ENCODE data around the gene ARHGAP5.

DNA sequence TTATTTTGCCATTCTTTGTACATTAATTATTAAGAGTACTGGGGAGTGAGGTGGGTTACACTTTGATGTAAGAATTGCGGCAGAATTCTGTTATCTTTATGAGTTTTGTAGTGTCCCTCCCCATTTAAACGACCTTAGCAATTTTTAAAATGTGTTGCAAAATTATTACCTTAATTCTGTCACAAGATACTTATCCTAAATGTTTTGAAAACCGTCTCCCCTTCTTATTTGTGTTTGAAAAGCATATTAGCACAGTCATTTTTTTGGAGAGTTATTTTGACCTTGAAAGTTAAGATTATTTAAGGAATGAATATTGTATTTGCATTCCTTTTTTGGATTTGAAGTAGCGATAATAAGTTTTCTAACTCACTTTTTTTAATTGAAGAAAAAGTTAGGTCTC is 2.2 kb downstream of the ARHGAP5 start:
- no peak for TF ChIP-seq EZH2 (IDR thresholded peaks at IDR 0.05; ENCODE audit: insufficient read depth, low read length)
- TF ChIP-seq, protein P1, sequence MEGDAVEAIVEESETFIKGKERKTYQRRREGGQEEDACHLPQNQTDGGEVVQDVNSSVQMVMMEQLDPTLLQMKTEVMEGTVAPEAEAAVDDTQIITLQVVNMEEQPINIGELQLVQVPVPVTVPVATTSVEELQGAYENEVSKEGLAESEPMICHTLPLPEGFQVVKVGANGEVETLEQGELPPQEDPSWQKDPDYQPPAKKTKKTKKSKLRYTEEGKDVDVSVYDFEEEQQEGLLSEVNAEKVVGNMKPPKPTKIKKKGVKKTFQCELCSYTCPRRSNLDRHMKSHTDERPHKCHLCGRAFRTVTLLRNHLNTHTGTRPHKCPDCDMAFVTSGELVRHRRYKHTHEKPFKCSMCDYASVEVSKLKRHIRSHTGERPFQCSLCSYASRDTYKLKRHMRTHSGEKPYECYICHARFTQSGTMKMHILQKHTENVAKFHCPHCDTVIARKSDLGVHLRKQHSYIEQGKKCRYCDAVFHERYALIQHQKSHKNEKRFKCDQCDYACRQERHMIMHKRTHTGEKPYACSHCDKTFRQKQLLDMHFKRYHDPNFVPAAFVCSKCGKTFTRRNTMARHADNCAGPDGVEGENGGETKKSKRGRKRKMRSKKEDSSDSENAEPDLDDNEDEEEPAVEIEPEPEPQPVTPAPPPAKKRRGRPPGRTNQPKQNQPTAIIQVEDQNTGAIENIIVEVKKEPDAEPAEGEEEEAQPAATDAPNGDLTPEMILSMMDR (IDR thresholded peaks at IDR 0.05; ENCODE audit: insufficient read depth, low read depth, low read length) = no peak
